ENCODE data around the gene MADD. TPM values are rescaled to one million over a fixed set of nuclear protein-coding genes. Genes with fewer than 3 reads are reported as not detected.

MADD gene
- 82.5 and 88.1 TPM in 2 replicates for total RNA-seq

DNA sequence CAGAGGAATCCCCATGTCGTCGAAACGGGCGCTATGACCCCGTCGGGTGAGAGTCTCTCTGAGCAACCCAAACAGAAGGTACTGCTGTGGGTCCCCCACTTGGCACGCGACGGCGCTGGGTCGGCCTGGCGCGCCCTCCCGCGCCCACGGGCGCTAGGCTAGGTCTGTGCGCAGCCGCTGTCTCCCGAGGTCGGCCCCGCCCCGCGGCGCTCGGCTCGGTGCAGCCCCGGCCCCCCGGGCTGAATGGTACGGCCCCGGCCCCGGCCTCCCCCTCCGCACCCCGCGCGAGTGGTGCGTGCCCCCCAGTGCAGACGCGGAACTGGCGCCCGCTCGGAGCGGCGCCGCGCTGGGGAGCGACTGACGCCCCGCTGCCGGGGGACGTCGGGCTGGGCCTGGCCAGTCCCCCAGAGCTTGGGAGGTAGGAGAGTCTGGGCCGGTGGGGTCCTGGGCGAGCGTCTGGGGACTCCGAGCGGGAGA is at the start of gene MADD:
Gene MADD (plus strand): TSS at position 305 of the 477 bp plus-strand sequence.
- intact Hi-C loops (cut with micrococcal nuclease): loop anchor here (1.0 kb wide), 12 partner anchors 22 to 653 kb away; partner anchors contain the start of genes ACP2, ARHGAP1, ATG13 and CELF1

- intact Hi-C loops (cut with micrococcal nuclease): no loop called here
Measured at GRCh38 chr11:47220401-47220821, 49.5 kb upstream of the MADD start.

DNA sequence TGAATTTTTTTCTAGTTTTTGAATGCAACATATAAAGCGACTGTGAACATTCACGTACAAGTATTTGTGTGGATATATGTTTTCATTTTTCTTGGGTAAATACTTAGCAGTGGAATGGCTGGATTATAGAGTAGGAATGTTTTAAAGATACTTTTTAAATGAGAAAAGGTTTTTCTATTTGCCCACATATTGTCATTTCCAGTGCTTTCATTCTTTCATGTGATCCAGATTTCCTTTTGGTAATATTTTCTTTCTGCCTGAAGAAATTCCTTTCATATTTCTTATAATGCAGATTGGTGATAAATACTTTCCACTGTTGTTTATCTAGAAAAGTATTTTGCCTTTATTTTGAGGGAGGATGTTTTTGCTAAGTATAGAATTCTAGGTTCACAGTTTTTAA is 47.2 kb upstream of the MADD start:
- intact Hi-C loops (cut with micrococcal nuclease): no loop called here

GRCh38 chr11:47225552-47226400 is 44.2 kb upstream of the MADD start:
- intact Hi-C loops (cut with micrococcal nuclease): loop anchor here (1.0 kb wide), 2 partner anchors 9 kb away; no protein-coding TSS in a partner anchor

DNA sequence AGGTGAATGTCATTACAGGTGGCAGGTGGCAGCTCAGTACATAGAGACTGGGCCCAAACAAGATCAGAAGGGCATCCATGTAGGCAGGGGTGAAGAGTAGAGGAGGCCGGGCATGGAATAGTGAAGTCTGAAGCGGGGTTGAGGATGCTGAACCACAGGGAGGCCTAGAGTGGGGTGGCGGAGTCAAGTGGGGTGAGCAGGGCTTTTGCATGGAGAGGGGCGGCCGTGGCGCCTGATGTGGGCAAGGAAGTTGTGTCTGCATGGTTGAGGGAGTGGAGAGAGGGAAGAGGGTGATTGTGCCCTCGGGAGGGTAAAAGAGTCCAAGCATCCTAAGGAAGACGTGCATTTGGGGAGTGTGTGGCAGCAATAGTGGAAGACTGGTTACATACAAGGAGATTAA is 40.8 kb upstream of the MADD start:
- intact Hi-C loops (cut with micrococcal nuclease): no loop called here

DNA sequence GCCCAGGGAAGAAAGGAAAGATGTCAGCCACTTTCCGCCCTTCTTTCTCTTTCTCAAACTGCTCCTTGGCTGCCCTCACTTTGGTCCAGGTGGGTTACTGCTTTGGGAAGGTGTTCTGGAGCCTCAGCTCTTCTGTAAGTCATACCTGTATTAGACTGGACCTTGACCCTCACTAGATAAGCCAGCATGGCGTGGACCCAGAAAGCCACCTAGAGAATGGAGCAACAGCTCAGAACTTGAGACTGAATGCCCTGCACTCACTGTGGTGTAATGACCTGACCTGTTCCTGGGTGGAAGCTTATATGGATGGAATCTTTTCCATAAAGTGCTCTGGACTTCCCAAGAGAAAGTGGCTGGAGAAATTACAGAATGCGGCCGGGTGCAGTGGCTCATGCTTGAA is 36.9 kb upstream of the MADD start:
- intact Hi-C loops (cut with micrococcal nuclease): loop anchor here (5.0 kb wide), 1 partner anchor 174 kb away; the partner anchor contains the start of gene SLC39A13

- intact Hi-C loops (cut with micrococcal nuclease): loop anchor here (1.0 to 5.0 kb wide), 3 partner anchors 9 to 173 kb away; partner anchors contain the start of genes ACP2 and SLC39A13
Measured at GRCh38 chr11:47233989-47234668, 35.8 kb upstream of the MADD start.

DNA sequence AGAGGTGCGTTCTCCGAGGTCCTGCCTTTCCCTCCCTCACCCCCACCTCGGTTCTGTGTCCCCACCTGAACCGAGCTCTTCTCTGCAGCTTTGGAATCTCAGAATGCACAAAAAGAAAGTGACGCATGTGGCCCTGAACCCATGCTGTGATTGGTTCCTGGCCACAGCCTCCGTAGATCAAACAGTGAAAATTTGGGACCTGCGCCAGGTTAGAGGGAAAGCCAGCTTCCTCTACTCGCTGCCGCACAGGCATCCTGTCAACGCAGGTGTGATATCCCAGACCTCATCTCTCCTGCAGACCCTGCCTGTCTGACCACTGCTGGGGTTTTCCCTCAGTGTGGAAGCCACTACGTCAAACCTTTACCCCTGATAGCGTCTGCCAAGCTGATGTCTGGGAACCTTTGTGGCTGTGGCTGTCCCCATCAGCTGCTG is 35.2 kb upstream of the MADD start:
- intact Hi-C loops (cut with micrococcal nuclease): loop anchor here (1.0 to 5.0 kb wide), 3 partner anchors 9 to 173 kb away; partner anchors contain the start of genes ACP2 and SLC39A13

- intact Hi-C loops (cut with micrococcal nuclease): loop anchor here (2.0 kb wide), 1 partner anchor 14 kb away; the partner anchor contains the start of gene ACP2
Measured at GRCh38 chr11:47235163-47235562, 34.8 kb upstream of the MADD start.

DNA sequence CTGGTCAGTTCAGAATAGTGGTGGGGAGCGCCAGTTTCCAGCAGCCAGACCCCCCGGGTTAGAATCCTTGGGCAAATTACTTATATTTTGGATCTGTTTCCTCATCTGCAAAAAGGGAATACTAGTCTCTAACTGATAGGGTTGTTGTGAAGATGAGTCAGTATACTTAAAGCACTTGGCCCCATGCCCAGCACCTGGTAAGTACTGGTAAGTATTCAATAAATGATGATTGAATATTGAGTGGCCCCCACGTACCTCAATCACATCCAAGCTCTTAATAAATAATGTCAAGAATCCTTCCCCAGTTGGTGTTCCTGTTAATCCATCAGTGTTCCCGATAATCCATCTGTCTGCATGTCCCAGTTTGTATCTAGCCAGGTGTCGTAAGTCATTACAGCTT is 33.5 kb upstream of the MADD start:
- intact Hi-C loops (cut with micrococcal nuclease): no loop called here

GRCh38 chr11:47239852-47240251 is 30.1 kb upstream of the MADD start:
- intact Hi-C loops (cut with micrococcal nuclease): loop anchor here (10.0 kb wide), 1 partner anchor 525 kb away; the partner anchor contains the start of gene FNBP4

GRCh38 chr11:47241841-47242301 is 28.1 kb upstream of the MADD start:
- intact Hi-C loops (cut with micrococcal nuclease): loop anchor here (10.0 kb wide), 1 partner anchor 523 kb away; the partner anchor contains the start of gene FNBP4

DNA sequence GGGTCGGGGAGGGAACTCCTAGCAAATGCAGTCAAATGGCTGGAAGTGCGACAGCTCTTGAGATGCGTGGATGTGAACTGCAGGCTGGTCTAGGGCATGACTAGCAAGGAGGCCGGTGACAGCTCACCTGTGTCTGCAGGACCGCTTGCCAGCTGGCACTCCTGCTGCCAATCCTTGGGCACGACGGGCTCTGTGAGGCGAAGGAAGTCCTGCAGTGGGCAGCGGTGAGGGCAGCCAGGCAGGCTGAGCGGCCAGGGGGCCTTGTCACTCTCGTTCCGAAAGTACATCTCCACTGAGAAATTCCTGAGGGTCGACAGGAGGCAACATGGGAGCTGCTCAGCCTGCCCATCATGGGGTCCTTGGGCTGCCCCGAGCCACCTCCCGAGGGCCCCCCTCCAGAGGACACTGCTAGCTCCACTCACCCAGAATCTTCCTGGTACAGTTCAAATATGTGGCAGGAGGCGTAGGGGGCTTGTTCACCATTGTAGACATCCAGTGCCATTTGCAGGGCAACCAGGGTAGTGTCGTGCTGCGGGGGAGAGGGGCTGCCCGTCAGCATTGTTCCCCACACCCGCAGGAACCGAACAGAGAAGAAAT is 27.2 kb upstream of the MADD start:
- intact Hi-C loops (cut with micrococcal nuclease): loop anchor here (10.0 kb wide), 1 partner anchor 522 kb away; the partner anchor contains the start of gene FNBP4

GRCh38 chr11:47243454-47243853 is 26.5 kb upstream of the MADD start:
- intact Hi-C loops (cut with micrococcal nuclease): loop anchor here (10.0 kb wide), 1 partner anchor 521 kb away; the partner anchor contains the start of gene FNBP4

- intact Hi-C loops (cut with micrococcal nuclease): loop anchor here (10.0 kb wide), 1 partner anchor 520 kb away; the partner anchor contains the start of gene FNBP4
Measured at GRCh38 chr11:47244448-47245350, 25.2 kb upstream of the MADD start.

- intact Hi-C loops (cut with micrococcal nuclease): loop anchor here (10.0 kb wide), 1 partner anchor 519 kb away; the partner anchor contains the start of gene FNBP4
Measured at GRCh38 chr11:47245611-47246357, 24.1 kb upstream of the MADD start.

DNA sequence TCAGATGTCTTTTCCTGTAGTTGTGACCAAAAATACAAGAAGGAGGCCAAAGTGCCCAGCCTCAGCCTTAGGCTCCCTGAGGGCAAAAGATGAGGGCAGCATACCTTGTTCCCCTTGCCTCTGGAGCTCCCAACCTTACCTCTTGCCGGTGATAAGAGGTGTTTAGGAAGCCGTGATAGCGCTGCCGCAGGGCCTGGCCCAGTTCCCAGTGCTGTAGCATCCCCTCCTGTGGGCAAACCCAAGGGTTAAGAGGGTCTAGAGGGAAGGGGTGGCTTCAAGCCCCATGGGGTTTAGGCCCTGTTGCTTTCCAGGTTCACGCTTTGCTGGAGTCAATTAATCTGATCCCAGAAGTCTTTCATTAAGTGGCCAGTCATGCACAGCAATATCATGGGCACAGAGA is 22.4 kb upstream of the MADD start:
- intact Hi-C loops (cut with micrococcal nuclease): loop anchor here (10.0 kb wide), 1 partner anchor 517 kb away; the partner anchor contains the start of gene FNBP4

- intact Hi-C loops (cut with micrococcal nuclease): loop anchor here (1.0 to 10.0 kb wide), 13 partner anchors 13 to 547 kb away; partner anchors contain the start of genes ARHGAP1, CSTPP1, FNBP4 and NDUFS3
Measured at GRCh38 chr11:47248304-47248663, 21.6 kb upstream of the MADD start.
